Upper lobe of right lung (tissue), 1 donor: ENCODE results near the gene ARHGAP15. TPM values are rescaled to one million over a fixed set of nuclear protein-coding genes. Genes with fewer than 3 reads are reported as not detected.

ENCODE experiments used
- ATAC-seq: fragments of 200-7000 bp; cut with Tn5 transposase; one replicate; pipeline ENCODE4 v1.9.1; 2020; ENCODE audit warnings: mild to moderate bottlenecking, moderate library complexity
- DNase-seq: peaks from one replicate; pipeline ENCODE4 v3.0.0-alpha.2; 2020
- H3K27ac ChIP-seq: fragments of 200-600 bp; one replicate; pipeline ENCODE4 v1.8.0; 2022
- H3K27me3 ChIP-seq: fragments of 200-600 bp; one replicate; pipeline ENCODE4 v1.8.0; 2022; ENCODE audit warnings: mild to moderate bottlenecking
- H3K36me3 ChIP-seq: fragments of 200-600 bp; one replicate; pipeline ENCODE4 v1.8.0; 2022
- H3K4me1 ChIP-seq: fragments of 200-600 bp; one replicate; pipeline ENCODE4 v1.8.0; 2022
- H3K4me3 ChIP-seq: fragments of 200-600 bp; one replicate; pipeline ENCODE4 v1.8.0; 2022; ENCODE audit warnings: mild to moderate bottlenecking
- H3K9me3 ChIP-seq: fragments of 200-600 bp; one replicate; pipeline ENCODE4 v1.8.0; 2022
- intact Hi-C: fragments of 100-400 bp; cut with DNase I; formaldehyde crosslinking; loops from one replicate; pipeline ENCODE4 v1.11.0; 2022
- total RNA-seq: library from RNA; stranded (reverse); fragmentation: NEBNext Ultra II Directional; extraction: Animal tissue kit (Norgen Biotek cat#: 25700); gene quantifications from one replicate; pipeline ENCODE4 v1.2.1, GENCODE V29; 2021
- TF ChIP-seq, protein P1 (sequence below): fragments of 200-600 bp; IDR thresholded peaks from one replicate; pipeline ENCODE4 v1.8.0; 2022; ENCODE audit warnings: antibody characterized with exemption
- donor health status: DM: no; HTN: yes; CAD: no; lungs with severe emphysema.

ARHGAP15 gene
- total RNA-seq, 1 donor from 2014 or later: 19.2 TPM

DNA sequence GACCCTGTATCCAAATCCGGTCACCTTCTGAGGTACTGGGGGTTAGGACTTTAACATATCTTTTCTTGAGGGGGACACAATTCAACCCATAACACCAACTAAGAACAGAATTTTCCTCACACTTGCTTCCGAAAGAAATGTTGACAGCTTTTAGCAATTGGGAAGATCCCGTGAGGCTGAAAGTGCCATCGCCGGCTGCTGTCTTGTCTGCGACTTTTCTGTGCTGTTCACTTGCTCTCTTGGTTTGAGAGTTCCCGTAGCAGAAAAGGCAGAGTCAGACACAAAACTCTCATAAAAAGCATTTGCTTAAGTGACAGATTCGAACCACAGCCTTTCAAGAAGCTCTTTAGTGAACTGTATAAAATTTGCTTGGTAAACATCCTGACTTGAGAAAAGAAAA lies 253.4 kb downstream of the ARHGAP15 start:
- no peaks in the 10 kb centered on the region for H3K36me3 ChIP-seq
- no peak overlapping the region for H3K27ac ChIP-seq
- no peak for ATAC-seq
- H3K9me3 ChIP-seq: no peaks in the 10 kb centered on the region
- intact Hi-C loops: no loop called here
- no peaks in the 10 kb centered on the region for H3K4me1 ChIP-seq
- no peak for DNase-seq
- no peak overlapping the region for H3K4me3 ChIP-seq
- no peaks in the 10 kb centered on the region for H3K27me3 ChIP-seq
- TF ChIP-seq, protein P1, sequence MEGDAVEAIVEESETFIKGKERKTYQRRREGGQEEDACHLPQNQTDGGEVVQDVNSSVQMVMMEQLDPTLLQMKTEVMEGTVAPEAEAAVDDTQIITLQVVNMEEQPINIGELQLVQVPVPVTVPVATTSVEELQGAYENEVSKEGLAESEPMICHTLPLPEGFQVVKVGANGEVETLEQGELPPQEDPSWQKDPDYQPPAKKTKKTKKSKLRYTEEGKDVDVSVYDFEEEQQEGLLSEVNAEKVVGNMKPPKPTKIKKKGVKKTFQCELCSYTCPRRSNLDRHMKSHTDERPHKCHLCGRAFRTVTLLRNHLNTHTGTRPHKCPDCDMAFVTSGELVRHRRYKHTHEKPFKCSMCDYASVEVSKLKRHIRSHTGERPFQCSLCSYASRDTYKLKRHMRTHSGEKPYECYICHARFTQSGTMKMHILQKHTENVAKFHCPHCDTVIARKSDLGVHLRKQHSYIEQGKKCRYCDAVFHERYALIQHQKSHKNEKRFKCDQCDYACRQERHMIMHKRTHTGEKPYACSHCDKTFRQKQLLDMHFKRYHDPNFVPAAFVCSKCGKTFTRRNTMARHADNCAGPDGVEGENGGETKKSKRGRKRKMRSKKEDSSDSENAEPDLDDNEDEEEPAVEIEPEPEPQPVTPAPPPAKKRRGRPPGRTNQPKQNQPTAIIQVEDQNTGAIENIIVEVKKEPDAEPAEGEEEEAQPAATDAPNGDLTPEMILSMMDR: no peak

DNA sequence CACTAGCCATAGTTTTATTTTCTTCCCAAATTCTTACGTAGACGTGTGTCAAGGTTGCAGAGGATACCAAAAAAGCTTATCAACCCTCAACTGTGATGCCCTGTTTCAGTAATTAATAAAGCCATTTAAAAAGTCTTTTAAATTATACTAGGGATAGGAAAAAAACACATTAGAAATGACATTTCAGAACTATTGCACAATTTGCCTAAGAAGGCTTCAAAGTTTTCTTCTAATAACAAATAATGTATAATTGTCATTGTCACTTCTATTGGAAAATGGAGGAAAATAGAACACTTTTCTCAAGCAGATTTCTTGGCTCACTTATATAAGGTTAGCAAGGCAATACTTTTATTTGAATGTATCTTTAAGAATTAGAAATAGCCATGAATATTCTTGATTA lies 253.8 kb downstream of the ARHGAP15 start:
- no peak overlapping the region for H3K4me3 ChIP-seq
- H3K27ac ChIP-seq: no peak overlapping the region
- no peaks in the 10 kb centered on the region for H3K4me1 ChIP-seq
- no peaks in the 10 kb centered on the region for H3K9me3 ChIP-seq
- ATAC-seq (no peak), DNase-seq (no peak)
- H3K27me3 ChIP-seq: no peaks in the 10 kb centered on the region
- TF ChIP-seq, protein P1: no peak
- intact Hi-C loops: no loop called here
- H3K36me3 ChIP-seq: no peaks in the 10 kb centered on the region

DNA sequence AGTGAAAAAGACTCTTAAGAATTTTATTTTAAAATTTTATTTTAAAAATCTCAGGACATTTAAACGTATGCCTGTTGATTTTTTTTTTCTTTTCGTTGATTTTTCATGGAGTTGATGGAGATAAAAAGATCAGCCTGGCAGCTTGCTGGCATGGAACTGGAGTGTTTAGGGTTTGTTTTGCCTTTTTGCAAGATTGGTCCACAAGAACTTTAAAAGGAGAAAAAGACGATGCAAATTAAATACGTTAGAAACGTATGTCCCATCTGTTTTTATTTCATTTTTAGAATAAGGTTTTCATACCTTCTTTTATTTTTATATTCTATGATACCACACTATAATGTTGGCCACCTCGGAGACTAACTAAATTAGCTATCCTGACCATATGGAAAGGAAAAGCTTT lies 254.9 kb downstream of the ARHGAP15 start:
- no peak for DNase-seq
- TF ChIP-seq, protein P1: no peak
- no peak overlapping the region for H3K27ac ChIP-seq
- no peaks in the 10 kb centered on the region for H3K36me3 ChIP-seq
- intact Hi-C loops: no loop called here
- no peak overlapping the region for H3K4me3 ChIP-seq
- no peaks in the 10 kb centered on the region for H3K9me3 ChIP-seq
- H3K4me1 ChIP-seq: no peaks in the 10 kb centered on the region
- no peaks in the 10 kb centered on the region for H3K27me3 ChIP-seq
- ATAC-seq: no peak

DNA sequence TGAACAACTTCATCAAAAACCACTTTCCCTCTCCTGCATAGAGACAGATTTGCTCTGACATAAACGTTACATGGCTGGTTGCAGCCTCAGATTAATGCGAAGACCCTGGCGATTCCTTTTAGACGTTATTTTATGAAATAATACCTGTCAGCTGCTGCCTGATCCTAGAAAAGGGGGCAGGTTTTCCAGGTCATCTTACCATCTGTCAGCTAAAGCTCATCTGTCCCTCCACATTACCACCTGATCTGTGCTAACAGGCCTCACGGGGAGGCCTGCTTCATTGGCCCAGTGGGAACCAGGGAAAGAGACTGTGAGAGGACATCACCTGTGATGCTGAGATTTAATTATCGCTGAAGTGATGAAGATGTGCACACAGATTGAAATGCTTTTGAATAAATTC lies 261.0 kb downstream of the ARHGAP15 start:
- ATAC-seq (no peak), DNase-seq (no peak)
- H3K9me3 ChIP-seq: no peaks in the 10 kb centered on the region
- intact Hi-C loops: no loop called here
- H3K27ac ChIP-seq: no peak overlapping the region
- no peaks in the 10 kb centered on the region for H3K4me1 ChIP-seq
- no peaks in the 10 kb centered on the region for H3K27me3 ChIP-seq
- H3K4me3 ChIP-seq: no peak overlapping the region
- TF ChIP-seq, protein P1: no peak
- no peaks in the 10 kb centered on the region for H3K36me3 ChIP-seq

DNA sequence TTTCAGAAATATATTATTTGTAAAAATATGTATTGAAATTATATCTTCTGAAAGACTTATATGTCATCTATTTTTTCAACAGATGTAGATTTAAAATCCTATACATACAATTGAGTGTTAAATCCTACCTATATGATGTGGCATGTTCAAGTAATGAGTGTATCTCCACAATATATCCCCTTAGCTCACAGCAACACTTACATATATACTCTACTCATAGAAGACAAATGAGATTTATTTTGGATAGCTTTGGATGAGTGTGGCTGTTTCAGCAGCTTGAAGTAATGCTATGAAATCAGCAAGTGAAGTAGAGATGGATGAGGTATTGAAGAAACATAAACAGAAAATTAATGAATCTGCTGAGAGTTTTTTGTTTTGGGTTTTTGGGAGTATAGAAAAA lies 263.1 kb downstream of the ARHGAP15 start:
- Histone ChIP-seq H3K4me1 (no peaks in the 10 kb centered on the region), H3K9me3 (no peaks in the 10 kb centered on the region), H3K27ac (no peak overlapping the region), H3K27me3 (no peaks in the 10 kb centered on the region), H3K36me3 (no peaks in the 10 kb centered on the region), H3K4me3 (no peak overlapping the region)
- TF ChIP-seq, protein P1: no peak
- ATAC-seq: no peak
- intact Hi-C loops: no loop called here
- DNase-seq: no peak

DNA sequence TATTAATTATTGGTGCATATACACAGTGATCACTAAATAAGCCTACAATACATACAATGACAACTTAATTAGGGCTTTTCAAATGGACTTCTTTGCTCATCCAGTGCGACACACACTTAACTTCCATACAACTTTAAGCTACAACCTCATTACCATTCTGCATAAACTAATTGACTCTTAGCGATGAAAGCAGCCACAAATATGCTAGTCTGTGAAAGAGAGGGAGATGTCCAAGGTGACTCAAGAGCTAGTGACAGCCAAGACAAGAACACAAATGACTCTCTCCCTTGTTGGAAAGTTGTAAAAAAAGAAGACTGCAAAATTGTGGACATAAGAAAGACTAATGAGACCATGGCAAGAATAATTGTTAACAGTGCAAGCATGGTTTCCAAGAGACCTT lies 264.8 kb downstream of the ARHGAP15 start:
- ATAC-seq (no peak), DNase-seq (no peak)
- H3K4me3 ChIP-seq: no peak overlapping the region
- no peak overlapping the region for H3K27ac ChIP-seq
- no peaks in the 10 kb centered on the region for H3K36me3 ChIP-seq
- TF ChIP-seq, protein P1: no peak
- no peaks in the 10 kb centered on the region for H3K27me3 ChIP-seq
- intact Hi-C loops: no loop called here
- no peaks in the 10 kb centered on the region for H3K9me3 ChIP-seq
- no peaks in the 10 kb centered on the region for H3K4me1 ChIP-seq
